ENCODE measurements around the gene MOB3A. TPM values are rescaled to one million over a fixed set of nuclear protein-coding genes. Genes with fewer than 3 reads are reported as not detected.

Gene MOB3A
- polyA plus RNA-seq, 3 donors from 2014 or later, result 39.4 to 160 (median 42.2) TPM

DNA sequence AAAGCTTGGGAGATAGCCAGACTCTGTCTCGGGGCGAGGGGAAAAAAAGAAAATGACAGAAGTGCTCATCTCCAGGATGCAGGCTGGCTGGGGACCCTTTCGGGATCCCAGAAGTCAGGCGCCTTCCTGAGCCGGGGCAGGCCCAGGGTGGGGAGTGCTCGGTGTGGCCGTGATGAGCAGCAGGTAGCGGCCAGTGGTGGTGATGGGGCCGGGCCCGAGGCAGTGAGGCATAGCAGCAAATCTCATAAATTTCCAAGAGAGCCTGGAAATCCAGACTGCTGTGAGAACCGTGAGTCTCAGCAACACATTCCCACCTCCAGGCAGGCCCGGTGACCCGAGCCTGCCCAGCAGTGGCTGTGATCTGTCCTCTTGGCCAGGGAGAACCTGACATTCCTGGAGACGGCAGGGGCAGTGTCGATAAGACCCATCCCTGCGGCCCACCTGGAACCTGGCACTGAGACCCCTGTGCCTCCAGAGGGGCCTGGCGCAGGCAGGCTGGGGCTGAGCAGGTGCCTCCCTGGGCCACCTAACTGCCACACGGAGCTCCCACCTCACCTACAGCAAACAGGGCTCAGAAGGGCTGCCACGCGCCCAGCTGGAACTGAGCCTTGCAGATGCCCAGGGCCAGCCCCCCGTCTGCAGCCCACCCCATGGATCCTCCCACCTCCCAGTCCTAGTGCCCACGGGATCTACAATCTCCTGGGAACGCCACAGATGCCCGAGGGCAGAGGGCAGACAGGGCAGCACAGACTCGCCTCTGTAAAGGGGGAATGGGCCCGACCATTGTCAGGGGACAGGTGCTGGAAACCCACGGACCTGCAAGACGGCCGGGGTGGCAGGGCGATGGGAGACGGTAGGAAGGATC, 24.0 kb upstream of the MOB3A start:
- Mint-ChIP-seq H3K4me1 (no peaks in the 10 kb centered on the region), H3K4me3 (no peak overlapping the region), H3K9me3 (no peaks in the 10 kb centered on the region), H3K27me3 (ENCODE audit: low read depth in 3 of 3) (no peaks in the 10 kb centered on the region), H3K27ac (no peak overlapping the region), H3K36me3 (peaks cover 3 to 12% (median 7%) of the 10 kb centered on the region in 3 donors)
- no peak for DNase-seq

DNA sequence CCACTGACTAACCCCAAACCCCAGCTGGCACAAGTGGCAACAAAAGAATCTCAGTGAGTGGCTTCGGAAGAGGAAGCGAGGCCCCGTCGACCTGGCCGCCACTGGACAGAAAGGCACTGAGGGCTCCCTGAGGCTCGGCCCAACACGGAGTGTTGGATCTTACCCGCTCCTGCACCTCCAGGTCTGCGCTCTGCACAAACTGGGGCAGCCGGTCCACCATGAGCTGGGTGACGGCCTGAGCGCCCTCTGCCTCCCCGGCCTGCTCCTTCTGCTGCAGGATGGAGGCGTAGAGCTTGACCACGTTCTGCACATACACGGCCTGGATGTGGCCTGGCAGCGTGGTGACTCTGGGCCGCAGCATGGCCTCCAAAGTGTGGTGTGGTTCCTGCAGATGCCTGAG, 22.3 kb upstream of the MOB3A start:
- Mint-ChIP-seq H3K4me3 (no peak overlapping the region), H3K27me3 (ENCODE audit: low read depth in 3 of 3) (no peaks in the 10 kb centered on the region), H3K9me3 (no peaks in the 10 kb centered on the region), H3K4me1 (peaks cover 5 to 6% of the 10 kb centered on the region in 2 donors), H3K36me3 (peaks cover 3 to 19% (median 14%) of the 10 kb centered on the region in 3 donors), H3K27ac (no peak overlapping the region)
- no peak for DNase-seq

GRCh38 chr19:2117215-2117960, 21.3 kb upstream of the MOB3A start:
- Mint-ChIP-seq H3K9me3 (no peaks in the 10 kb centered on the region), H3K36me3 (peaks cover 6 to 22% (median 17%) of the 10 kb centered on the region in 3 donors), H3K27ac (no peak overlapping the region), H3K4me3 (no peak overlapping the region), H3K27me3 (ENCODE audit: low read depth in 3 of 3) (no peaks in the 10 kb centered on the region), H3K4me1 (peaks cover 10 to 12% of the 10 kb centered on the region in 2 donors)
- no peak for DNase-seq

GRCh38 chr19:2116507-2116906, 20.4 kb upstream of the MOB3A start:
- Mint-ChIP-seq H3K36me3 (peaks cover 8 to 25% (median 19%) of the 10 kb centered on the region in 3 donors), H3K4me1 (peaks cover 15 to 17% of the 10 kb centered on the region in 2 donors), H3K27ac (no peak overlapping the region), H3K4me3 (no peak overlapping the region), H3K27me3 (ENCODE audit: low read depth in 3 of 3) (peaks cover 0 to 4% (median 0%) of the 10 kb centered on the region in 3 donors), H3K9me3 (no peaks in the 10 kb centered on the region)
- DNase-seq, result no peak

- no peak for DNase-seq
- Mint-ChIP-seq H3K27me3 (ENCODE audit: low read depth in 3 of 3) (peaks cover 0 to 4% (median 0%) of the 10 kb centered on the region in 3 donors), H3K36me3 (peaks cover 8 to 25% (median 19%) of the 10 kb centered on the region in 3 donors), H3K4me1 (peaks cover 15 to 17% of the 10 kb centered on the region in 2 donors), H3K4me3 (no peak overlapping the region), H3K9me3 (no peaks in the 10 kb centered on the region), H3K27ac (no peak overlapping the region)
Measured at GRCh38 chr19:2115911-2116426, 19.8 kb upstream of the MOB3A start.

- Mint-ChIP-seq H3K4me1 (peaks cover 15 to 17% of the 10 kb centered on the region in 2 donors), H3K27me3 (ENCODE audit: low read depth in 3 of 3) (peaks cover 0 to 4% (median 0%) of the 10 kb centered on the region in 3 donors), H3K9me3 (no peaks in the 10 kb centered on the region), H3K36me3 (peaks cover 8 to 25% (median 19%) of the 10 kb centered on the region in 3 donors), H3K27ac (no peak overlapping the region), H3K4me3 (no peak overlapping the region)
- no peak for DNase-seq
Measured at GRCh38 chr19:2115324-2115723, 19.2 kb upstream of the MOB3A start.

GRCh38 chr19:2114821-2115220, 18.7 kb upstream of the MOB3A start:
- Mint-ChIP-seq H3K36me3 (peaks cover 8 to 25% (median 19%) of the 10 kb centered on the region in 3 donors), H3K27ac (no peak overlapping the region), H3K9me3 (no peaks in the 10 kb centered on the region), H3K4me1 (peaks cover 15 to 17% of the 10 kb centered on the region in 2 donors), H3K4me3 (no peak overlapping the region), H3K27me3 (ENCODE audit: low read depth in 3 of 3) (peaks cover 0 to 4% (median 0%) of the 10 kb centered on the region in 3 donors)
- no peak for DNase-seq

DNA sequence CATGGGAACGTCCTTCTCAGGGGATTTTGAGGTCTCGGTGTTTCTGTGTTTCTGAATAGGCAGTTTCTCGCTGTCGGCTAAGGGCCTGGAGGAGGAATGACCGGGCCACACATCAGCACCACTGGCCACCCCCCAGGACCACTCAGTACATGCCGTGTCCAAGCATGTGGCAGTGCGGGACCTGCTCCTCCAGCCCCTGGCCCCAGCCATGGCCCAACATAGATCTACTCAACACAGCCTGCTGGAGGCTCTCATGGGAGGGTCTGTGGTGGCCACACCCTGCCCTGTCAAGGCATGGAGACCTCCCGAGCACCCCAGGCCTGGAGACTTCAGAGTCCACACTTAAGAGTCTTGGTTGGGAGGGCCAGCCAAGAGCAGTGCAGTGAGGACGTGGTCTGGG, 18.1 kb upstream of the MOB3A start:
- Mint-ChIP-seq H3K4me1 (peaks cover 15 to 17% of the 10 kb centered on the region in 2 donors), H3K36me3 (peaks cover 8 to 27% (median 19%) of the 10 kb centered on the region in 3 donors), H3K27me3 (ENCODE audit: low read depth in 3 of 3) (peaks cover 0 to 4% (median 0%) of the 10 kb centered on the region in 3 donors), H3K4me3 (peak overlapping the region in 1 of 5 donors; percentile 4), H3K9me3 (no peaks in the 10 kb centered on the region), H3K27ac (peak overlapping the region in 2 of 6 donors; percentile 6 to 11)
- no peak for DNase-seq

DNA sequence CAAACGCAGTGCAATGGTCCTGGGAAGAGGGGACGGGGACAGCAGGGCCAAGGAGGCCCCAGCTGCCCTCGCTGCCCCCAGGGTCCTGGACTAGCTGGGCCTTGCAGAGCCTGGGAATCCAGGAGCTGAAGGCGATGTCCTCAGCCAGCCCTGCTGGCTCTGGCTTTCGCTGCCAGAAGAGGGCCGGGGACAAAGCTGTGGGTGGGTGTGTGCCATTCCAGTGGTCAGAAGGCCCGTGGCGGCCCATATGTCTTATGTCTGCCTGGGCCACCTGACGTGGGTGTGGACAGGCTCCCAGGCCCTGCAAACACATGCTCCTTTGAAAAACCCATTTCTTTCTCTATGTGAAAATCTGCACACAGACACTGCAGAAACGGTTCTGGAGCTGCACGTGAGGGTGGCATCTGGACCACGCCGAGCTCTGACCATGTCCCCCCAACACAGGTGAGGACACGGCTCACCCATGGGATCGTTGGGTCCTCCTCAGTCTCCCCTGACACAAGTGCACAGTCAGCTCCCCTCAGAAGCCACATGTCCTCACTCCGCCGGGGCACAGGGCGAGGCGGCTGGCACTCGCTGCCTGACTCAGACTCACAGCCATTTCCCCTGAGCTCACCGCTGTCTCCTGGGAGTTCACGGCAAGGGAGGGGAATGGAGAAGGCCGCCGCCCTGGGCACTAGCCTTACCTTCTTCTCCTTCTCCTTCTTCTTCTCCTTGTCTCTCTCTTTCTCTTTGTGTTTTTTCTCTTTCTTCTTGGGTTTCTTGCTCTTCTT, 17.5 kb upstream of the MOB3A start:
- no peak for DNase-seq
- peaks cover 5 to 25% (median 15%) of the 10 kb centered on the region in 3 donors for H3K36me3 Mint-ChIP-seq
- peak overlapping the region in 2 of 6 donors; percentile 6 to 11 for H3K27ac Mint-ChIP-seq
- no peaks in the 10 kb centered on the region for H3K9me3 Mint-ChIP-seq
- peak overlapping the region in 1 of 5 donors; percentile 4 for H3K4me3 Mint-ChIP-seq
- peaks cover 0 to 4% (median 0%) of the 10 kb centered on the region in 3 donors for H3K27me3 Mint-ChIP-seq (ENCODE audit: low read depth in 3 of 3)
- H3K4me1 Mint-ChIP-seq, result peaks cover 15 to 17% of the 10 kb centered on the region in 2 donors

GRCh38 chr19:2112516-2113320, 16.6 kb upstream of the MOB3A start:
- Mint-ChIP-seq H3K27ac (peak overlapping the region; percentile 68 to 90 (median 84)), H3K36me3 (peaks cover 10 to 27% (median 19%) of the 10 kb centered on the region in 3 donors), H3K4me3 (peak overlapping the region in 4 of 5 donors; percentile 18 to 63 (median 33)), H3K4me1 (peaks cover 15 to 17% of the 10 kb centered on the region in 2 donors), H3K9me3 (no peaks in the 10 kb centered on the region), H3K27me3 (ENCODE audit: low read depth in 3 of 3) (peaks cover 0 to 4% (median 0%) of the 10 kb centered on the region in 3 donors)
- DNase-seq, result peak; percentile 56 to 63 (median 62)

DNA sequence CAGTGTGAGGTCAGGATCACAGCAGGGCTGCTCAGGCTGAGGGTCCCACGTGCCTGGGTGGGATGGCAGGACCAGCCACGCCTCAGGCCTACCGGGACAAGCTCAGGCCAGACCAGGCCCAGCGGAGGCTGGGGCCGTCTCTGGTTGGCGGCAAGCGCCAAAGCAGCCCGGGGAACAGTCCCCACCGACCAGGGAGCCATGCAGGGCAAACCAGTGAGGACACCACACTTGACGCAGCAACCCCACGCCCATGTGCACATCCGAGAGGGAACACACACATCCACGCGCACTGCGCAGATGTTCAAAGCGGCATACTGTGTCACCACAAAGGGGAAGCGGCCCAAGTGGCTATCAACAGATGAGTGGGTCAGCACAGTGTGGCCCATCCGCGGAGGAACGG, 15.8 kb upstream of the MOB3A start:
- Mint-ChIP-seq H3K4me1 (peaks cover 15 to 17% of the 10 kb centered on the region in 2 donors), H3K27me3 (ENCODE audit: low read depth in 3 of 3) (peaks cover 0 to 6% (median 0%) of the 10 kb centered on the region in 3 donors), H3K9me3 (no peaks in the 10 kb centered on the region), H3K36me3 (peaks cover 10 to 28% (median 19%) of the 10 kb centered on the region in 3 donors), H3K27ac (peak overlapping the region in 3 of 6 donors; percentile 73 to 85 (median 84)), H3K4me3 (no peak overlapping the region)
- no peak for DNase-seq

- Mint-ChIP-seq H3K27me3 (ENCODE audit: low read depth in 3 of 3) (peaks cover 0 to 6% (median 1%) of the 10 kb centered on the region in 3 donors), H3K9me3 (no peaks in the 10 kb centered on the region), H3K27ac (no peak overlapping the region), H3K4me1 (peaks cover 15 to 17% of the 10 kb centered on the region in 2 donors), H3K36me3 (peaks cover 14 to 33% (median 19%) of the 10 kb centered on the region in 3 donors), H3K4me3 (no peak overlapping the region)
- DNase-seq, result no peak
Measured at GRCh38 chr19:2111425-2111824, 15.3 kb upstream of the MOB3A start.
